Fibroblast of upper back skin (primary cell): Measurements from ENCODE around the gene KCTD2.
"Not testable (repeated sequence)": the region's sequence is repeated elsewhere in the genome, so short reads cannot be mapped to it uniquely, and the experiment has no call there.

Experiments used
- DNase-seq: peaks from one replicate; pipeline ENCODE4 v3.0.0-alpha.2; 2013

Gene KCTD2

GRCh38 chr17:75059369-75060345 lies 12.6 kb downstream of the KCTD2 start:
- peak; percentile 71 for DNase-seq

- DNase-seq: no peak
Observed at GRCh38 chr17:75060434-75061054, 13.5 kb downstream of the KCTD2 start.

GRCh38 chr17:75061055-75061438 lies 14.0 kb downstream of the KCTD2 start:
- DNase-seq: no peak

GRCh38 chr17:75061618-75062017 lies 14.6 kb downstream of the KCTD2 start:
- no peak for DNase-seq

- no peak for DNase-seq
Observed at GRCh38 chr17:75063201-75063600, 16.2 kb downstream of the KCTD2 start.

- no peak for DNase-seq
Observed at GRCh38 chr17:75063626-75064025, 16.6 kb downstream of the KCTD2 start.

- DNase-seq: no peak
Observed at GRCh38 chr17:75064040-75064439, 17.0 kb downstream of the KCTD2 start.

GRCh38 chr17:75064460-75064859 lies 17.4 kb downstream of the KCTD2 start:
- DNase-seq: no peak

- no peak for DNase-seq
Observed at GRCh38 chr17:75064867-75065561, 18.0 kb downstream of the KCTD2 start.

GRCh38 chr17:75065562-75066151 lies 18.6 kb downstream of the KCTD2 start:
- peak; percentile 41 for DNase-seq

- DNase-seq: no peak
Observed at GRCh38 chr17:75067856-75068255, 20.8 kb downstream of the KCTD2 start.

GRCh38 chr17:75068750-75069149 lies 21.7 kb downstream of the KCTD2 start:
- no peak for DNase-seq

- DNase-seq: no peak
Observed at GRCh38 chr17:75069783-75070182, 22.8 kb downstream of the KCTD2 start.

- DNase-seq: not testable (repeated sequence)
Observed at GRCh38 chr17:75071478-75072271, 24.6 kb downstream of the KCTD2 start.

GRCh38 chr17:75072909-75073308 lies 25.9 kb downstream of the KCTD2 start:
- not testable (repeated sequence) for DNase-seq

- peak; percentile 51 for DNase-seq
Observed at GRCh38 chr17:75073618-75074047, 26.6 kb downstream of the KCTD2 start.

GRCh38 chr17:75074532-75074931 lies 27.5 kb downstream of the KCTD2 start:
- DNase-seq: no peak

GRCh38 chr17:75075597-75076336 lies 28.7 kb downstream of the KCTD2 start:
- no peak for DNase-seq

- no peak for DNase-seq
Observed at GRCh38 chr17:75077072-75077495, 30.1 kb downstream of the KCTD2 start.

GRCh38 chr17:75077496-75078283 lies 30.7 kb downstream of the KCTD2 start:
- no peak for DNase-seq
